GM18907 (cell line): ENCODE data around the gene STKLD1.
"Not testable (repeated sequence)": the region's sequence is repeated elsewhere in the genome, so short reads cannot be mapped to it uniquely, and the experiment has no call there.

ENCODE experiments used
- ATAC-seq: cut with Tn5 transposase; IDR thresholded peaks from one replicate; pipeline ENCODE4 v1.9.1; 2021; ENCODE audit warnings: mild to moderate bottlenecking, moderate library complexity; ENCODE audit not compliant: unreplicated experiment

STKLD1 gene

DNA sequence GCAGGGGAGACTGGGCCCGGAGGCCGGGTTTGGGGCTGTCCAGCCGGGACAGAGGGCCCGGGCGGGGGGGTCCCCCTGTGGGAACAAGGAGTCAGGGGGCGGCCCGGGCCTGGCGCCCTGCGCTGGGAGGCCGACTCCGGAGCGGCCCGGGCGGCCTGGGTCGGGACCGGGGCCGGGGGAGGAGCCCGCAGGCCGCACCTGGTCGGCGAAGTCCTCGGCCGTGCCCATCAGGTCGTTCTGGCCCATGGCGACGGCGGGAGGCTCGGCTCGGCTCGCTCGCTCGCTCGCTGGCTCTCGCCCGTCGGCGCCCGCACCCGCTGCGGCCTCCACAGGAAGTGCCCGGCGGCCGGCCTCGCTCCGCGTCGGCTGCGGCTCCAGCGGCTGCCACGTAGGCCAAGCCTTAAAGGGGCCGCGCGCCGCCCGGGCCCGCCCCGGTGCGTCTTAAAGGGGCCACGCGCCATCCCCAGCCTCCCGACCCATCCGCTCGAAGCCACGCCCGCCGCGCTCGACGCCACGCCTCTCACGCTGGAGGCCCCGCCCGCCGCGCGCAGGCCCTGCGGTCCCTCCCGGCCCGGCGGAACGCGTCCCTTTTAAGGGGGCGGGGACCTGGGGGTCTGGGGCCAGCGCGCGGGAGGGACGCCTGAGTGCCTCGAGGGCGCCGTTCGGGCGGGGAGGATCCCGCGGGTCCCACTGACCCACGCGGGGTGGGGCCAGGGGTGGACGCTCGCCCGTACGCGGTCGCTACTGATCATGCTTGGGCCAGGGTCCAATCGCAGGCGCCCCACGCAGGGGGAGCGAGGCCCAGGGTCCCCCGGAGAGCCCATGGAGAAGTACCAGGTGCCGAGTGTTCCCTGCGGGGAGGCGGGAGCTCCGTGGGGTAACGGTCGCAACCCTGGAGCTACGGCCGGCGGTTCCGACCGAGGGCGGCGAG is at the start of gene STKLD1, which contains the start of gene SURF4:
STKLD1 (plus strand) TSS at position 643 of the 931 bp plus-strand sequence; CDS start at position 751, 108 bp downstream.
SURF4 (minus strand) TSS at position 337 of the 931 bp plus-strand sequence; CDS start at position 246, 91 bp downstream.
- ATAC-seq, result peak; percentile 85

DNA sequence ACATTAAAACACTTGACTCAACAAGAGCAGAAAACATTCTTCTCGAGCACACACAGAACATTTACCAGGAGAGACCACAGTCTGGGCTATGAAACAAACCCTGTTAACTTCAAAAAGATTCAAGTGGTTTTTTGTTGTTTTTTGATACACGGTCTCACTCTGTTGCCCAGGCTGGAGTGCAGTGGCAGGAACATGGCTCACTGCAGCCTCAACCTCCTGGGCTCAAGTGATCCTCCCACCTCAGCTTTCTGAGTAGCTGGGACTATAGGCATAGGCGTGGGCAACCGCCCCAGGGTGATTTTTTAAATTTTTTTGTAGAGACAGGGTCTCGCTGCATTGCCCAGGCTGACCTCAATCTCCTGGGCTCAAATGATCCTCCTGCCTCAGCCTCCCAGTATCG is 49.1 kb upstream of the STKLD1 start:
- ATAC-seq, result not testable (repeated sequence)

DNA sequence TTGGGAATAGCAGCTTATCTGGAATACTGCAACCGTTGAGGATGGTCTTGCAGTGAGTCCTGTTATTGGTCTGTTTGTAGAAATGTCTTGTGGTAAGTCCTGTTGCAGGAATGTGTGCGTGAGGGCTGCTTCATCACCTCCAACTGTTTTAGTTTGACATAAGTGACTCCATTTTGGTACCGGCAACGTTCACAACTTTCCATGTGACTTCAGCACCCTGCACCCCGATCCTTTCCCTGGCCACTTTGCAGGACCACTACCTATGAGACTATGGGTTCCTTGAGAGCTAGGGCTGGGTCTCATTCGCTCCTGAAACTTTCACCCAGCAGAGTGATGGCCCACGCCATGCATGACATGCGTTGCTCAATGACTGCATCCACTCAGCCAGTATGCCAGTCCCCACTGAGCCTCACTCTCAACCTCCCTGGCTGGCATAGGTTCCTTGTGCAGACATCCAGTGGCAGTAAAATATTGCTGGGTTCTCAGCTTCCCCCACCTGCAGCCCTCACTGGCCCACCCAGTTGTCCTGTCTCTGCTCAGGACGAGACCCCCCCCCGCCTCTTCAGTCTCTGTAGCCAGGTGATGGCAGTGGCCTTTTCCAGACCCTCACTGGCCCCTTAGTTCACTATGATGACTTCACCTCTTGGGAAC is 48.2 kb upstream of the STKLD1 start:
- no peak for ATAC-seq

DNA sequence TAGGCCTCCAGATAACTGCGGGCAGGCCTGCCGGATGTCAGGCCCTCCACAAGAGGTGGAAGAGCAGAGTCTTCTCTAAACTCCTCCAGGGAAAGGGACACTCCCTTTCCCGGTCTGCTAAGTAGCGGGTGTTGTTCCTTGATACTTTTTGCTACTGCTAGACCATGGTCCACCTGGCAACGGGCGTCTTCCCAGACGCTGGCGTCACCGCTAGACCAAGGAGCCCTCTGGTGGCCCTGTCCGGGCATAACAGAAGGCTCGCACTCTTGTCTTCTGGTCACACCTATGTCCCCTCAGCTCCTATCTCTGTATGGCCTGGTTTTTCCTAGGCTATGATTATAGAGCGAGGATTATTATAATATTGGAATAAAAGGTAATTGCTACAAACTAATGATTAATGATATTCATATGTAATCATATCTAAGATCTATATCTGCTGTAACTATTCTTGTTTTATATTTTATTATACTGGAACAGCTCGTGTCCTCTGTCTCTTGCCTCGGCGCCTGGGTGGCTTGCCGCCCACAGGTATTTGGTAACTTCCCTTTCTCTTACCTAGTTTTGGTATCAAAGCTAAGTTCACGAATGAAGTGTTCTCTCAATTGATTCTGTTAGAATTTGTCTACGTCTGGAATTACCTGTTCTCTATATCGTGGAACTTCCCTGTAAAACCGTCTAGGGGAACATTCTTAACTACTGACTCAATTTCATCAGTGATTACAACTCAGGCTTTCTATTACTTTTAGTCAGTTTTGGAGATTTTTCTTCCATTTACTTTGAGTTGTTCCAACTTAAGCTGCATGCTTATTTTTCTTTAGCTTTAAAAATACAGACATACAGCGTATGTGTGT is 46.6 kb upstream of the STKLD1 start:
- ATAC-seq, result not testable (repeated sequence)

DNA sequence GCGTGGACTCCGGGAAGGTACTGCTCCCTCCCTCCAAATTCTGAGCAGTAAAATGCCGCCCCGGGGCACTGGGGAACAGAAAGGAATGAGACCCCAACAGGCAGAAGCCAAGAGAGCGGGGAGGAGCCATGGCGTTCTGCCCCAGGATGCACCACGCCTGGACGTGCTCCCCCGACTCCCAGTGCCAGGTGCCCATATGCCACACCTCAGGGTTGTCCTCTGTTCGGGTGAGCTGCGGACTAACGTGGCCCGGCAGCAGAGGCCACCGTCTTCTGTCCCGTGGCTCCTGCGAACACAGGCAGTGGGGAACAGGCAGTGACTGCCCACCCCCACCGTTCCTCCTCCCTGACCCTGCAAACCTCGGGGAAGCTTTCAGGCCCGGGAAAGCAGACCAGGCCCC is 44.9 kb upstream of the STKLD1 start:
- ATAC-seq, result no peak

DNA sequence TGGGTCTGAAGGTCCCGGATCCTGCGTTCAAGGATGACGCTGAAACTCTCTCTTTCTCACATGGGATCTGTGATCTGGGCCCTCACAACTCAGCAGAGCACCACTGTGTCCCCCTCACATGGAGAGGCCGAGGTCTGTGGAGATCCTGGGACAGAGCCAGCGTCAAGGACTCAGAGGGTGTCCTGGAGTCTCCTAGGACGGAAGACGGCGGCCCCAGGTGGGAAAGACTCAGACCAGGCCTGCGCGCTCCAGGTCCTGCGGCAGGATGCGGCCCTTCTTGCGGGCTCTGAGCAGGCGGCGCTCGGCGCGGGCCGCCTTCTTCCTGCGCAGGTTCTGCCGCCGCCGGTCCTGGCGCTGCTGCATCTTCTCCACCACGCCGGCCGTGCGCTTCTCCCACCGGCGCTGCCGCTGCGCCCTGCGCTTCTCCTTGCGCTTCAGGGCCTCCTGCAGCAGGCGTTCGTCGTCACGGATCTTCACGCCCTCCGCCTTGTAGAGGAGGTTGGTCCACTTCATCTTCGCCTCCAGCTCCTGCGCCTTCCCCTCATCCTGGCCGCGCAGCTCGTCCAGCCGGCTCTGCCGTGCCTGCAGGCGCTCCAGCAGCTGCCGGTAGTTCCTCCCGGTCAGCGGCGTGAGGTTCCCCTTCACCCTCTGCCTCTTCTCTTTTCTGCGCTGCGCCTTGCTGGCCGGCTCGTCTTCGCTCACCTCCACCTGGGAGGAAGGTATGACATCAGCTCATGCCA is 44.4 kb upstream of the STKLD1 start:
- ATAC-seq, result no peak

DNA sequence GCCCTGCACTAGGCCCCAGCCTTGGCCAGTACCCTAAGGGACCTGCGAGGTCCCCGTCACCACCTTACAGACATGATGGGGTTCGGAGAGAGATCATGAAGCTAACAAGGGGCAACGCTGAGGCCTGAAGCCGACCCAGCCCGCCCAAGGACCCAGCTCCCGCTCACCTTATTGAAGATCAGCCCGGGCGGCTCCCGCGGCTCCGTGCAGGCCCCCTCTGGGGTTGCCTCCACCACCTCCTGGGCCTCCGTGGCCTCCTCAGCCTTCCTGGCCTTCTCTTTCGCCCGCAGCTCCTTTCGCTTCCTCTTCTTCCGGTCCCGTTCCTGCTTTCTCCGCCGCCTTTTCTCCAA is 43.8 kb upstream of the STKLD1 start:
- no peak for ATAC-seq

DNA sequence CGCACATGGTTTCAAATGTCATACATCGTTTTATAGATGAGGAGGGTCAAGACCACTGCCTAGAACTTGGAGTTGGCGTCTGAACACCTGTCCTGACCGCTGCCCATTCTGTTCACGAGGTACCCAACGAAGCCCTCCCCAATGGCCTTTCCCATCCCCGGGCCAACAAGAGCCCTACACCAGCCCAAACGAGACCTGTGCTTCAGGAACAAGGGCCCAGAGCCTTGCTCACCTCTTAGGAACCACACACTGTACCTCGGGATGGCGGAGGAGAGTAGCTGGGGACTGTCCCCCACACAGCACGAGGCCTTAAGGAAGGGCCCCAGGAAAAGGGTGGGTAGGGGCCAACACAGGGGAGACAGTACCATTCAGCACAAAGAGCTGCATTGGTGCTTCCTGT is 43.2 kb upstream of the STKLD1 start:
- no peak for ATAC-seq

DNA sequence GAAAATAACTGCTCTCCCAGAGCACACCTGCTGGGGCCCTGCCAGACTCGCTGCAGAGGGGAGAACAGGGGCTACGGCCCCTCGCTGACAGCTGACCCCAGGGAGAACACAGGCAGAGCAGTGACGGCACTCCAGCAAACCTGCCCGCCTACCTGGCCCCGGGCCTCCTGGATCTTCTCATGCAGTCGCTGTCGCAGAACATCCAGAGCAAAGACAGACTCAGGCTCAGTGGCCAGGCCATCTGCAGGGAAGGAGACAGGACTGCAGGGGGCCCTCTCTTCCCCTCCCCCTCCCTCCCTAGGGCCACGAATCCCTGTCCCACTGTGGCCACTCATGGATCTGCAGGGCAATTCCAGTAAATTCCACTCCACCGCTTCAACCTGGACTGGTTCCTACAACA is 42.6 kb upstream of the STKLD1 start:
- no peak for ATAC-seq

DNA sequence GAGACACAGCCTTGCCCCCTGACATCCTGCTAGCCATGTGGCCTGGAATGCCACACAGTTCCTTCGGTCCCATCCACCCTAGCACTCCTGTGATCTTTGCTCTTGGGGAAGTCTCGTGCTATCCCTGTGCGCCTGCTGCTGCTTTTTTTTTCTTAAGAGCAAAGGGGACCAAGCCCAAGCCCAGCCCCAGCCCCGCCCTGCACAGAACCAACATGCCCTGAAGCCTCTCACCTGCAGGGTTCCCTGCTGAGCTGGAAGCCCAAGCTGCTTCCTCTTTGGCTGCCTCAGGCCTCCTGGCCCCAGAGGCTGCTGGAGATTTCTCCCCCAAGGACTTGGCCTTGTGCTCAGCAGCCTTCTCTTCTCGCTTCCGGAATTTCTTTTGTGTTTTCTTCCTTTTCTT is 42.0 kb upstream of the STKLD1 start:
- no peak for ATAC-seq

DNA sequence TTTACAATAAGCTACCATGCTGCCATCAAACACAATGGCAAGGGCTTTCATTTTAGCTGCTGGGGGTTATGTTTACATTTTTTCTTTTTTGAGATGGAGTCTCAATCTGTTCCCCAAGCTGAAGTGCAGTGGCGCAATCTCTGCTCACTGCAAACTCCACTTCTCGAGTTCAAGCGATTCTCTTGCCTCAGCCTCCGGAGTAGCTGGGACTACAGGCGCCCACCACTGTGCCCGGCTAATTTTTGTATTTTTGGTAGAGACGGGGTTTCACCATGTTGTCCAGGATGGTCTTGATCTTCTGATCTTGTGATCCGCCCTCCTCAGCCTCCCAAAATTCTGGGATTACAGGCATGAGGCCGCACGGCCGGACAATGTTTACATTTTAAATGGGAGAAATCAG is 41.3 kb upstream of the STKLD1 start:
- not testable (repeated sequence) for ATAC-seq

DNA sequence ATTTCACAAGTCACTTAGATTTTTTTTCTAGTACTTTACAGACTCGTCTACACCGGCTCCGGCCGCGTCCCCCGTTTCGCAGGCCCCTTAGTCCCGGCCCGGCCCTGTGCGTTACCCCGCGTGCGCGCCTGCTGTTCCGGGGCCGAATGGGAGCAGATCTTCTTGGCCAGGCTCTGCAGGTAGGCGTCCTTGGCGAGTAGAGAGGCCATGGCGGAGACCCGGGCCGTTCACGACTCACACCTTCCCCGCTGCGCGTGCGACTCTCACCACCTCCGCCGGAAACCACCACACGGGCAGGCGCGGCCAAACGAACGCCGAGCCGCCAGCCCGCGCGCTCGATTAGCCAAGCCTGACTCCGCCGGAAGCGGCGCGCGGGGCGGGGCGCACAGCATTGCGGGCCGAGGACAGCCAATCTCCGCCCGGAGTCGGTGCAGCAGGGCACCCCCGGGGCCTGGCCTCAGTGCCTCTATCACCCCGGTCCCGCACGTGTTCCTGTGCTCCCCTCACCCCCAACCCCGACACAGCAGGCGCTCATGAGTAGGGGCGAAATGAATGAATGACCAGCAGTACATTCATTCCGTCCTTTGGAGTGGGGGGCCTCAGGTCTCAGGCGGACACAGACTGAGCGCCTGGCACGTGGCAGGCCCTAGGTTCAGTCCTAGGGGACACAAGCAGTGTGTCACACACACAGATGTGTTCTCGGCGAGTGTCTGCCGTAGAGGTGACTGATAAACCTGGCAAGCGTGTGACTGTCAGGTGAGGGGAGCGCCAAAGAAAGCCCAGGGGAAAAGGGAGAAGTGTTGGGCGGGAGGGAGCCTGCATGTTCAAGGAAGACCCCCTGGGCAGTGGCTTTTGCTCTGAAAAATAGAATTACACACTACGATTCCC is 40.0 kb upstream of the STKLD1 start, which contains the start of gene SURF6:
SURF6 (minus strand) TSS at position 265 of the 888 bp plus-strand sequence; CDS start at position 209, 56 bp downstream.
- ATAC-seq, result peak; percentile 82

DNA sequence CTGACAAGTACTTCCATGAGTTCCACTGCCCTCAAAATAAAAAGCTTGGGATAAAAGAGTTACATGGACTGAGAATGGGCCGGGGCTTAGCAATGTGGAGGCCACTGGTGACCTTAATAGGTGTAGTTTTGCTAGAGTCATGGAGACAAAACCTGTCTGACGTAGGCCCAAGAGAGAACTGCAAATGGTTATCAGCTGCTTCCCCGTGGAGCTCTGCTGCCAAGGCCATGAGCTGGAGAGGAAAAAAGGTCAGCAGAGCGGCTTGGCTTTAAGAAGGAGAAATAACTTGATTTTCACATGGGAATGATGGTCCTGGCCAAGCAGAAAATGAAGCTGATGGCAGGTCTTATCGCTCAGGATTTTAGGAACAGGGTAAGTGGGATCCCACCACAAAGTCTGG is 36.5 kb upstream of the STKLD1 start:
- ATAC-seq, result no peak

DNA sequence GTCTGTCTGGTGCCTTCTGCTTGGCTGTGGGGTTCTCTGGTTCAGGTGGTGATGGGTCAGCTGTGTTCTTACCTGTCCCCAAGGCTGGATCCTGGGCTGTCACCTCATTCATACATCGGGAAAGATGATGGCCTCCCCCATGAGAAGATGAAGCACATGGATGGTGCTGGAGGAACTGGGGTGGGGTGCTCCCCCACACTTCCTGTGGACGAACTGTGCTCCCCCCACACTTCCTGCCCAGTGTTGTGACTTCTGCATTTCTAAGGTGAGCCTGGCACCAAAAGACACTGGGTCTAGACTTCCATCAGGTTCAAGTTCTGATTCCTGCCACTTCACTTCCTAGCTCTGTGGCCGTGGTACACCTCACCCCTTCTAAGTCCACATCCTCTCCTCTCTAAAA is 35.9 kb upstream of the STKLD1 start:
- ATAC-seq, result no peak

DNA sequence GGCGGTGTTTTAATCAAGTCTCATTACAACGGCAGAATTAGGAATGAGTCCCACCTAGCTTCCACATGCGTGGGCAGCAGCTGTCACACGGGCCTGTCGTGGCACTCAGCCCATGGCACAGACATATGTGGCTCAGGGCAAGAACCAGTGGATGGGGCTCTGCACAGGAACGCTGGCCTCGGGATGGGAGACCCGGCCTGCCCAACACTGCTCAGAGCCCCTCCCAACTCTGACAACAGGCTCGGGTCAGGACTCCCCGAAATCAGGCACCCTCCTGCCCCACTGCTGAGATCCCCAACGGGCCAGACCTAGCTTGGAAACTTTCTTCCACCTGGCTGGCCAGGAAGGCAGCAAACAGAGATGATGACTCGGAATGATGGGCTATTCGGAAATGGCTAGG is 35.2 kb upstream of the STKLD1 start:
- ATAC-seq, result no peak

DNA sequence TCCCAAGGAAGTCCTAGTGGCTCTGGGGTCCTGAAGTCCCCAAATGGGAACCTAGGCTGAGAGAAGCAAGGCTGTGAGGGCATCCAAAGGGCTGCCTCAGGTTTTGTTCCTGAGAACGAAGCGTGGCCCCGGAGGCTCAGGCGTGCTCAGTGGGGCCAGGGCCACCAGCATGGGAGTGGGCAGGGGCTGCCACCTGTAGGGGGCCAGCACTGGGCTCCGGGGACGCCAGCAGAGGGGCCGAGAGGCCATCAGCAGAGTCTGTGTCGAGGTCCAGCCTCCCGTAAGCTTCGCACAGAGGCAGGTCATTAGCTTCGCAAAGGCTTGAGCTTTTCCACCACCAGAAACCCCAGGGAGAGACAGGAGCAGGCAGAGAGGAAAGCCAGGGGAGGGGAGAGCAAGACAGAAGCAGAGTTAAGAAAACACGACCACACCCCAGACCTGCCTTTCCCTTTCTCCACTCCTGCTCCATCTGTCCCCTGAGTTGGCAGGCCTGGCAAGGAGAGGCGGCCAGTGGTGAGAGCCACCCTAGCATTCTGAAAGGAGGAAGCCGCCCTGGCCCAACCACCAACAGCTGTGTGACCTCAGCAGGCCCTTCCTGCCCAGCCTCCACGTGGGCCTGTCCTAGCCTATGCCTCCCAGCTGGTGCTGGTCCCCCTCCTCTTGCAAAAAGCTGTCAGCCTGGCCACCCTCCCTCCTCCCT is 34.6 kb upstream of the STKLD1 start:
- no peak for ATAC-seq

DNA sequence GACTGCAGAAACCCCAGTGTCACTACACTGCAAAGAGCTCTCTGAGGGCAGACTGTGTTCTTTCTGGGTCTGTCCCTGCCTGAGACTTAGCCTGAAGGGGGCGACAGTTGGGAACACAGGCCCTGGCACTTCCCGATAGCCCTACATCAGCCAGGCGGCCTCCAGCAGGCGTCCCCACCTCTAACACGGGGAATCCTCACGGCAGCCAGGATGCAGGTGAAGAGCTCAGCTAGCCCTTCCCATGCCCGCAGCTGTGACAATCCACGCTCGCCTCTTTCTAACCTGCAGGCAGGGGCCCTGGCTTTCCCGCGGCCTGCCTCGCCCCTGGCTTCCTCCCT is 34.1 kb upstream of the STKLD1 start:
- ATAC-seq, result no peak

DNA sequence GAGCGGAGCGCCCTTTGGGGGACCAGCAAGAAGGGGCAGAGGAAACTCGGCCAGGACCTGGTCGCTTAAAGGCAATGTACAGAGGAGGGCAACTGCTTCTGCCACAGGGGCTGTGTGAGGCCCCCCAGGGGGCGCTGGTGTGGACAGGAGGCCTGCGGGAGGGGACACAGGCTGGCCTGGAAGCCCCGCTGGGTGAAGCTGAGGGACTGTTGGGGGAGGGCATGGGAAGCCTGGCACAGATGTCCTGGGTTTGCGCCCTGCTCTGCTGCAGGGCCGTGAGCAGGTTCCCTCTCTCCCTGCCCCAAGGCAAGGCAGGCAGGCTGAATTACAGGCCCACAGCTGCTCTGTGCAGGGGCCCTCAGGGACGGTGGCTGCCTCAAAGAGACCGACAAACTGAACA is 33.6 kb upstream of the STKLD1 start:
- no peak for ATAC-seq

DNA sequence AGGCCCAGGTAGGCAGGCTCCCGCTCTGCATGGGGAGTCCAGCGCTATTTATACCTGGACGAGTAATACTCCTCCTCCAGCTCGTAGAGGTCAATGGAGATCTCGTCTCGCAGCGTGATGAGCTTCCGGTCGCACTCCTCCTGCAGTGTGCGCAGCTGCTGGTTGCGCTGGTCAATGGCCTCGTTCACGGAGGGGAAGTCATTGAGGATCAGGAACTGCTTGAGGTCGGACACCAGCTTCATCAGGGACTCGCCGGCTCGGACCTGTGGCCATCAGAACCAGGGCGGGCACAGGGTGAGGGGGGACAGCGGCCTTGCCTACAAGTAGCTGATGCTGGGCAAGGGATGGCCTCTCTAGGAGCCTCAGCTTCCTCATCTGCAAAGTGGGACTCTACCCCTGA is 32.1 kb upstream of the STKLD1 start:
- ATAC-seq, result no peak
